GM12875 (cell line): ENCODE measurements around the gene CFAP221.

ENCODE experiments used
- H3K4me3 ChIP-seq: one replicate; pipeline ENCODE4 v1.5.1; 2011; ENCODE audit warnings: low read depth, low read length, control low read depth
- CTCF ChIP-seq: IDR thresholded peaks from 2 replicates; pipeline ENCODE4 v1.5.1; 2011; ENCODE audit warnings: low read depth, mild to moderate bottlenecking, control low read depth, inconsistent platforms, low read length, moderate library complexity, borderline replicate concordance; ENCODE audit not compliant: insufficient read depth

The CFAP221 gene

GRCh38 chr2:119544075-119544938 lies at the start of gene CFAP221:
Gene CFAP221, plus strand, starts transcription at chr2:119544449. Its CDS starts 1,683 bp downstream, at chr2:119546132.
- H3K4me3 ChIP-seq, result no peak within 1 kb of the TSS
- TF ChIP-seq CTCF, result no peak

GRCh38 chr2:119495948-119496347 lies 48.3 kb upstream of the CFAP221 start:
- TF ChIP-seq CTCF, result no peak
- no peak overlapping the region for H3K4me3 ChIP-seq

- TF ChIP-seq CTCF, result no peak
- H3K4me3 ChIP-seq, result no peak overlapping the region
Observed at GRCh38 chr2:119496682-119497081, 47.6 kb upstream of the CFAP221 start.

- TF ChIP-seq CTCF, result no peak
- no peak overlapping the region for H3K4me3 ChIP-seq
Observed at GRCh38 chr2:119508756-119509155, 35.5 kb upstream of the CFAP221 start.

- TF ChIP-seq CTCF, result no peak
- no peak overlapping the region for H3K4me3 ChIP-seq
Observed at GRCh38 chr2:119511989-119512388, 32.3 kb upstream of the CFAP221 start.

GRCh38 chr2:119512946-119513345 lies 31.3 kb upstream of the CFAP221 start:
- H3K4me3 ChIP-seq, result no peak overlapping the region
- TF ChIP-seq CTCF, result no peak

- no peak for TF ChIP-seq CTCF
- no peak overlapping the region for H3K4me3 ChIP-seq
Observed at GRCh38 chr2:119513832-119514231, 30.4 kb upstream of the CFAP221 start.
